Body of pancreas (tissue), 4 donors: ENCODE data around the gene HES2.

Experiments
- CTCF ChIP-seq, 7 experiments: fragments of 450-650 bp in 4 of 7; fragments of 200-600 bp in 3 of 7; sonication (generic) in 3 of 7; IDR thresholded peaks; one replicate each; pipeline ENCODE4 v1.5.1; 2016 to 2019; ENCODE audit warnings: antibody characterized with exemption in 7 of 7
- POLR2A ChIP-seq, 3 donors: fragments of 450-650 bp; IDR thresholded peaks; one replicate each; pipeline ENCODE4 v1.6.1; 2016; ENCODE audit warnings: antibody characterized with exemption in 3 of 3, mild to moderate bottlenecking in 2 of 3

- TF ChIP-seq CTCF (IDR thresholded peaks at IDR 0.05): no peak
- no peak for TF ChIP-seq POLR2A (IDR thresholded peaks at IDR 0.05)
These were observed 4.4 kb upstream of the HES2 start for GRCh38 chr1:6424000-6424565.
